HepG2 (cell line): Measurements from ENCODE around the gene GNB1. TPM values are rescaled to one million over a fixed set of nuclear protein-coding genes. Genes with fewer than 3 reads are reported as not detected.

Experiments used
- ATAC-seq: fragments of 200-7000 bp; cut with Tn5 transposase; 3 replicates; pipeline ENCODE4 v1.9.1; 2020; ENCODE audit warnings: mild to moderate bottlenecking, moderate library complexity
- BruUV-seq: library from RNA; stranded (reverse); fragments of 400-500 nt; replicated peaks from 2 replicates; lab custom pipeline; 2021; lab: Mats Ljungman, UMichigan
- CTCF ChIA-PET: fragments of 300-600 bp; formaldehyde crosslinking; extraction: SDS; loops from one replicate; lab custom pipeline; 2021; ENCODE audit warnings: low total read pairs, inconsistent platforms, low intra/inter-chr PET ratio; lab: Yijun Ruan, JAX
- POLR2A ChIA-PET: fragments of 350-600 bp; sonication (Branson Sonifier 250); formaldehyde crosslinking; loops from one replicate; lab custom pipeline; 2020; ENCODE audit warnings: antibody characterized with exemption, inconsistent platforms; lab: Yijun Ruan, JAX
- DNase-seq: peaks from one replicate; pipeline ENCODE4 v3.0.0-alpha.2; 2015; ENCODE audit warnings: low spot score
- FAIRE-seq: peaks from 3 replicates; lab custom pipeline; 2011; peaks lifted over from hg19 to GRCh38; lab: Jason Lieb, UNC
- H2AFZ ChIP-seq: one replicate; pipeline ENCODE4 v1.6.1; 2011; ENCODE audit warnings: low read length, inconsistent platforms
- H3K27ac ChIP-seq: fragments of 300-600 bp; 3 replicates; pipeline ENCODE4 v1.8.0; 2011; ENCODE audit warnings: mixed run types, mild to moderate bottlenecking, mixed read lengths, low read length, inconsistent platforms; ENCODE audit not compliant: insufficient read depth; ENCODE audit errors: extremely low read length
- H3K27me3 ChIP-seq, 2 experiments: fragments of 200-600 bp in 1 of 2; 2 replicates in 1 of 2; 3 replicates in 1 of 2; pipeline versions ENCODE4 v1.6.0 to v1.8.0; 2011; ENCODE audit warnings: low read length in 2 of 2, mild to moderate bottlenecking in 2 of 2, moderate library complexity in 2 of 2, inconsistent platforms in 1 of 2; ENCODE audit not compliant: insufficient read depth in 2 of 2, control insufficient read depth in 1 of 2
- H3K36me3 ChIP-seq, 2 experiments: fragments of 200-600 bp in 1 of 2; replicated peaks in 1 of 2; 2 replicates in 1 of 2; 3 replicates in 1 of 2; pipeline versions ENCODE4 v1.5.1 to v1.8.0; 2011; ENCODE audit warnings: low read length in 2 of 2, inconsistent platforms in 1 of 2; ENCODE audit not compliant: insufficient read depth in 2 of 2, control insufficient read depth in 1 of 2
- H3K4me1 ChIP-seq: 2 replicates; pipeline ENCODE4 v1.5.1; 2012; ENCODE audit warnings: low read length, inconsistent platforms; ENCODE audit not compliant: insufficient read depth
- H3K4me2 ChIP-seq: 2 replicates; pipeline ENCODE4 v1.6.0; 2011; ENCODE audit warnings: low read depth, low read length, inconsistent platforms
- H3K4me3 ChIP-seq, 3 experiments: fragments of 200-600 bp in 1 of 3; sonication (generic), shearing (Covaris generic) in 1 of 3; replicated peaks in 1 of 3; 2 replicates each; pipeline ENCODE4 v1.5.1; 2011 to 2016; ENCODE audit warnings: low read length in 3 of 3, inconsistent platforms in 2 of 3, low read depth in 2 of 3, mild to moderate bottlenecking in 2 of 3, control low read depth in 1 of 3, mixed read lengths in 1 of 3; ENCODE audit not compliant: insufficient read depth in 1 of 3
- H3K79me2 ChIP-seq: one replicate; pipeline ENCODE4 v1.6.1; 2011; ENCODE audit warnings: low read length, inconsistent platforms; ENCODE audit not compliant: insufficient read depth
- H3K9ac ChIP-seq: 2 replicates; pipeline ENCODE4 v1.6.0; 2011; ENCODE audit warnings: mild to moderate bottlenecking, low read depth, low read length, inconsistent platforms; ENCODE audit not compliant: insufficient read depth
- H3K9me3 ChIP-seq: 2 replicates; pipeline ENCODE4 v1.5.1; 2012; ENCODE audit warnings: mild to moderate bottlenecking, low read length
- H4K20me1 ChIP-seq: 2 replicates; pipeline ENCODE4 v1.6.0; 2011; ENCODE audit warnings: inconsistent platforms, mild to moderate bottlenecking, low read length, moderate library complexity; ENCODE audit not compliant: insufficient read depth
- ATAD3A ChIP-seq: sonication (generic); formaldehyde crosslinking; IDR thresholded peaks from 2 replicates; pipeline ENCODE4 v1.4.0; 2020; ENCODE audit warnings: missing genetic modification reagents
- CBFB ChIP-seq: sonication (generic); formaldehyde crosslinking; IDR thresholded peaks from 2 replicates; pipeline ENCODE4 v1.4.0; 2020; ENCODE audit warnings: missing genetic modification reagents
- ZNF251 ChIP-seq: sonication (generic); formaldehyde crosslinking; IDR thresholded peaks from 2 replicates; pipeline ENCODE4 v1.9.0; 2021; ENCODE audit warnings: mild to moderate bottlenecking, missing genetic modification reagents
- ZNF274 ChIP-seq: sonication (generic); formaldehyde crosslinking; IDR thresholded peaks from 2 replicates; pipeline ENCODE4 v1.5.1; 2020; ENCODE audit warnings: mild to moderate bottlenecking, missing genetic modification reagents
- ZNF329 ChIP-seq: sonication (generic); formaldehyde crosslinking; IDR thresholded peaks from 2 replicates; pipeline ENCODE4 v1.9.0; 2021; ENCODE audit warnings: low read depth, mild to moderate bottlenecking, missing genetic modification reagents
- ZNF547 ChIP-seq: sonication (generic); formaldehyde crosslinking; IDR thresholded peaks from 2 replicates; pipeline ENCODE4 v1.5.1; 2020; ENCODE audit warnings: mild to moderate bottlenecking, missing genetic modification reagents
- ZNF776 ChIP-seq: sonication (generic); formaldehyde crosslinking; IDR thresholded peaks from 2 replicates; pipeline ENCODE4 v1.4.0; 2020; ENCODE audit warnings: mild to moderate bottlenecking, missing genetic modification reagents
- WGBS: methylation state at CpG from one replicate; pipeline ENCODE4 v1.1.6; 2017; ENCODE audit warnings: low lambda C conversion rate; 5-methylcytosine and 5-hydroxymethylcytosine counted together
- in situ Hi-C: cut with HindIII; loops from 2 replicates; pipeline ENCODE4 v1.10.0; 2017; ENCODE audit warnings: low pct_unique_long_range_greater_than_20kb; ENCODE audit not compliant: extremely low pct_ligation_motif_present
- intact Hi-C: fragments of 100-400 bp; cut with micrococcal nuclease; formaldehyde crosslinking; loops from one replicate; pipeline ENCODE4 v1.10.0; 2022; ENCODE audit not compliant: unreplicated experiment
- polyA plus RNA-seq, 8 experiments: library from polyadenylated mRNA; depleted of rRNA in 3 of 8; stranded (reverse) in 7 of 8; unstranded in 1 of 8; fragments of >200 nt; fragmentation: Illumina TruSeq in 4 of 8; extraction: Trizol in 4 of 8; gene quantifications; 2 replicates each; pipeline versions ENCODE4 v1.2.1 to v1.2.3, GENCODE V29; 2011 to 2016; ENCODE audit warnings: low read depth in 4 of 8, missing spikeins in 1 of 8, mixed read lengths in 1 of 8; ENCODE audit not compliant: insufficient read depth in 1 of 8
- total RNA-seq, 5 experiments: library from RNA; depleted of rRNA; stranded (reverse); fragments of >200 nt; fragmentation: Illumina TruSeq; extraction: Trizol; gene quantifications; 2 replicates each; pipeline ENCODE4 v1.2.3, GENCODE V29; 2016; ENCODE audit warnings: low read depth in 1 of 5

Gene GNB1
- total and polyA plus RNA-seq, 2 of the 13 experiments (the other 11 are each of a cell fraction or from before 2014, with no cell fraction given) = 66.2 to 327 TPM

DNA sequence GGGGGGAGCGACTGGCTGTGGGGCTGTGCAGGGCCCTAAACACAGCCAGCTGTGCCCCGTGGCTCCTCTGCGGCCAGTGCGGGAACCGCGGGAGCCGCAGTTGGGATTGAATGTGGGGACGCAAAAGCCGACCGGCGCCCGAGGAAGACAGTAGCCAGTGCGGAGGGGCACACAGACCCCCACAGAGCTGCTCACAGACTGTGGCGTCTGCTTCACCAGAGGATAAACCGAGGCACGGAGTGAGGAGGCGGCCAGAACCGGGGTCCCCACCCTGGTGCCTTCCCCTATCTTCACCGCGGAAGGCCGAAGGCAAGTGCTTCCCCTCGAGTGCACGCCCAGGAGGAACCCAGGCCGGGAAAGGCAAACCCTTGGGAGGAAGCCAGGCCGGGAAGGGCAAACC lies 36.9 kb upstream of the GNB1 start (continued):
- TF ChIP-seq ZNF274 (no peak), ZNF547 (CRISPR knock-in tag) (no peak), ZNF251 (CRISPR knock-in tag) (no peak), ATAD3A (CRISPR knock-in tag) (no peak), ZNF776 (no peak)

DNA sequence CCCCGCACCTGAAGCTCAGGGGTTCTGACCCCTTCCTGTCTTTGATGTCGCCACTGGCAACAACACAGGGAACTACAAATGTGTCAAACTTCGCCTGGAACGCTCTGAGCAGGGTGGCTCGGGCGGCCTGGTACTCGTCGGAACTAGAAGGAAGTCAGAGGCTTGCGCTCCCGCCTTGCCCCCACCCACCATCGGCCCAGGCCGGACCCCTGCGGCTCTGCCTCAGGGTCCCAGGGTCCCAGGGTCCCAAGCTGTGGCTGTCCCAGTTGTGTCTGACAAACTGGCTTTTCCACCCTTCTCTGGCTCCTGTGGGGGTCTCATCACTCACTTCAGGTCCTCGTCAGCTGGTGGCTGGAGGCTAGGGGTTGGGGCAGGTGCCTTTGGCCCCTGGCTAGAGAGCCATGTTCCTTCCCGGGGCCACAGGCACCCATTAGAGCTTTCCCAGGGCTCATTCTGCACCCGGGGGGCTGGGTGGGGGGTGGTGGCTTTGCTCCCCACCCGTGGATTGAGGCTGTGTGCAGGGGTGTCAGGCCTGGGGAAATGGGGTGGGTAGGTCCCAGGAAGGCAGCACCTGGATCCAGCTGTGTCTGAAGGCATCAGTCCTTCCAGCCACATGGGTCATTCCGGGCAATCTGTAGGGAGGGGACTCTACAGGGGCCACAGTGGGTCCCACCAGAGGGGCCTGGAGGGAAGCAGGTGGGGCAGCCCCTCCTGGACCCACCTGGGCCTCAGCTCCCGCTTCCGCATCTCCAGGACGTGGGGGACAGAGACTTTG lies 36.2 kb upstream of the GNB1 start:
- Histone ChIP-seq H3K9me3 (no peaks in the 10 kb centered on the region), H3K4me1 (peaks cover 43% of the 10 kb centered on the region)
- TF ChIP-seq ZNF329 (CRISPR knock-in tag) (peak; percentile 96), CBFB (CRISPR knock-in tag) (no peak)
- TF ChIP-seq, all 625 proteins: peak for 1
- Histone ChIP-seq H3K4me3 (no peak overlapping the region), H4K20me1 (no peaks in the 10 kb centered on the region), H3K79me2 (no peaks in the 10 kb centered on the region), H3K27ac (no peak overlapping the region), H2AFZ (no peak overlapping the region), H3K27me3 (peaks cover 26 to 47% of the 10 kb centered on the region in 2 experiments; a peak in 4 of 5 replicates), H3K9ac (no peak overlapping the region), H3K4me2 (no peak overlapping the region), H3K36me3 (no peaks in the 10 kb centered on the region)
- WGBS = 35% methylated on average over 8 of the region's 21 CpGs
- DNase-seq = no peak
- POLR2A ChIA-PET = no interaction called here
- CTCF ChIA-PET = no interaction called here
- no peak for ATAC-seq
- in situ Hi-C loops = no loop called here
- intact Hi-C loops = no loop called here
- no peak for FAIRE-seq
- BruUV-seq = no TSS peak
